ENCODE measurements around the gene SPTBN4.
"Not testable (repeated sequence)": the region's sequence is repeated elsewhere in the genome, so short reads cannot be mapped to it uniquely, and the experiment has no call there.

Gene SPTBN4

DNA sequence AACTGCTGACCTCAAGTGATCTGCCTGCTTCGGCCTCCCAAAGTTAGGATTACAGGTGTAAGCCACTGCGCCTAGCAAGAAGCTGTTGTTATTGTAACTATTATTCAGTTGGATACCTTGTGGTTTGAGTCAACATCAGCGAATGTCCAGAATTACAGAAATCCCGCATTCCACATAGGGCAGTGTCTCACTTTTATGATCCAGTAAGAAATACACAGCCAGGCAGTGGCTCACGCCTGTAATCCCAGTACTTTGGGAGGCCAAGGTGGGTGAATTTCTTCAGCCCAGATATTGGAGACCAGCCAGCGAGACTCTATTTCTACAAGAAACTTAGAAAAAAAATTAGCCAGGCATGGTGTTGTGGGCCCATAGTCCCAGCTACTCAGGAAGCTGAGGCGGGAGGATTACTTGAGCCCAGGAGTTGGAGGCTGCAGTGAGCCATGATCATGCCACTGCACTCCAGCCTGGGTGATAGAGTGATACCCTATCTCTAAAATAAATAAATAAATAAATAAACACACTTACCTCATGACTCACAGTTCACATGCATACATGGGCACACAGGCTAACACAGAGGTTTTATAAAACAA lies 43.8 kb downstream of the SPTBN4 start:
- DNase-seq = no peak

- no peak for DNase-seq
These were observed 44.7 kb downstream of the SPTBN4 start for GRCh38 chr19:40511487-40511886.

GRCh38 chr19:40512110-40512472 lies 45.3 kb downstream of the SPTBN4 start:
- DNase-seq = no peak

DNA sequence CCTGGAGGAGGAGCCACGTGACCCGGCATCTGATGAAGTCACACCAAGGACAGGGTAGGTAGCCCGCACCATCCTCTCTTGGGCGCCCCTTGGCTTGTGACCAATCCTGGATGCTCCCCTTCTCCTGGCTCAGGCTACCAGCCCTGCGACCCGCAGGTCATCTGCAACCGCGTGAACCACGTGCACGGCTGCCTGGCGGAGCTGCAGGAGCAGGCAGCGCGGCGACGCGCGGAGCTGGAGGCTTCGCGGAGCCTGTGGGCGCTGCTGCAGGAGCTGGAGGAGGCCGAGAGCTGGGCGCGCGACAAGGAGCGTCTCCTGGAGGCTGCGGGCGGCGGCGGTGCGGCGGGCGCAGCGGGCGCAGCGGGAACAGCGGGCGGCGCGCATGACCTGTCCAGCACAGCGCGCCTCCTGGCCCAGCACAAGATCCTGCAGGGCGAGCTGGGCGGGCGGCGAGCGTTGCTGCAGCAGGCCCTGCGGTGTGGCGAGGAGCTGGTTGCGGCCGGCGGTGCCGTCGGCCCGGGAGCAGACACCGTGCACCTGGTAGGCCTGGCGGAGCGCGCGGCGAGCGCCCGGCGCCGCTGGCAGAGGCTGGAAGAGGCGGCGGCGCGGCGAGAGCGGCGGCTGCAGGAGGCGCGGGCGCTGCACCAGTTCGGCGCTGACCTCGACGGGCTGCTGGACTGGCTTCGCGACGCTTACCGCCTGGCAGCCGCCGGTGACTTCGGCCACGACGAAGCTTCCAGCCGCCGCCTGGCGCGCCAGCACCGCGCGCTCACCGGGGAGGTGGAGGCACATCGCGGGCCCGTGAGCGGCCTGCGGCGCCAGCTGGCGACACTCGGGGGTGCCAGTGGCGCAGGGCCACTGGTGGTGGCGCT lies 45.9 kb downstream of the SPTBN4 start:
- peak; percentile 59 for DNase-seq

DNA sequence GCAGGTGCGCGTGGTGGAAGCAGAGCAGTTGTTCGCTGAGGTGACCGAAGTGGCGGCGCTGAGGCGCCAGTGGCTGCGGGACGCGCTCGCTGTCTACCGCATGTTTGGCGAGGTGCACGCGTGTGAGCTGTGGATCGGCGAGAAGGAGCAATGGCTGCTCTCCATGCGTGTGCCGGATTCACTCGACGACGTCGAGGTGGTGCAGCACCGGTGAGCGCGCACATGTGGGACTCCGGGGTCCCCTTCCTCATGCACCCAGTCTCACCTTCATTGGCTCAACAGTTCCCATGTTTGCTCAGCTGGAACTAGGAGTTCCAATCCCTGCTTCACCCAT lies 46.5 kb downstream of the SPTBN4 start:
- no peak for DNase-seq

- DNase-seq = no peak
These were observed 47.0 kb downstream of the SPTBN4 start for GRCh38 chr19:40513741-40514315.

- no peak for DNase-seq
These were observed 50.4 kb downstream of the SPTBN4 start for GRCh38 chr19:40517248-40517647.

- DNase-seq = no peak
These were observed 52.8 kb downstream of the SPTBN4 start for GRCh38 chr19:40519352-40520322.

DNA sequence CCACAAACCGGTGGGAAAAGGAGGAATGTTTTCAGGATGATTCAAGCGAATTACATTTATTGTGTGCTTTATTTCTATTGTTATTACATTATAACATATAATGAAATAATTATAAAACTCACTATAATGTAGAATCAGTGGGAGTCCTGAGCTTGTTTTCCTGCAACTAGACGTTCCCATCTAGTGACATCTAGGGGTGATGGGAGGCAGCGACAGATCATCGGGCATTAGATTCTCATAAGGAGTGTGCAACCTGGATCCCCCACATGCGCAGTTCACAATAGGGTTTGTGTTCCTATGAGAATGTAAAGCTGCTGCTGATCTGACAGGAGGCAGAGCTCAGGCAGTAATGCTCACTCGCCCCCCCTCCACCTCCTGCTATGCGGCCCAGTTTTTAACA lies 54.5 kb downstream of the SPTBN4 start:
- DNase-seq = no peak

DNA sequence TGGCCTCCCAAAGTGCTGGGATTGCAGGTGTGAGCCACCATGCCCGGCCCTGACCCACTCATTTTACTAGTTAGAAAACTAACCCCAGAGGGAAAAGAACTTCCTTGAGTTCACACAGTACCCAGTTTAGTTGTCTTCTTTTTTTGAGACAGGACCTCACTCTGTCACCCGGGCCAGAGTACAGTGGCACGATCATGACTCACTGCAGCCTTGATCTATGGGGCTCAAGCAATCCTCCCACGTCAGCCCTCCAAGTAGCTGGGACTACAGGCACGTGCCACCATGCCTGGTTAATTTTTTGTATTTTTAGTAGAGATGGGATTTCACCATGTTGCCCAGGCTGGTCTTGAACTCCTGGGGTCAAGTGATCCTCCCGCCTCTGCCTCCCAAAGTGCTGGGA lies 55.1 kb downstream of the SPTBN4 start:
- not testable (repeated sequence) for DNase-seq

- DNase-seq = peak; percentile 76
These were observed 56.7 kb downstream of the SPTBN4 start for GRCh38 chr19:40523322-40524047.

DNA sequence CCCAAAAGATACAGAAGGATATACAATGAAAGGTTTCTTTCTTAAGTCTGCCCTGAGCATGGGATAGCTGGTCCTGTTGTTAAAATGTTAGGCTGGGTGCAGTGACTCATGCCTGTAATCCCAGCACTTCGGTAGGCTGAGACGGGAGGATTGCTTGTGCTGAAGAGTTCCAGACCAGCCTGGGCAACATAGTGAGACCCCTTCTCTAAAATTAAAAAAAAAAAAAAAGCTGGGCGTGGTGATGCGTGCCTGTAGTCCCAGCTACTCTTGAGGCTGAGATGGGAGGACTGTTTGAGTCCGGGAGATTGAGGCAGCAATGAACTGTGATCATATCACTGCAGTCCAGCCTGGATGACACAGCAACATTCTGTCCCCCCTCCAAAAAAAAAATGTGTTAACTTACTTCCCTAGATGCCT lies 57.3 kb downstream of the SPTBN4 start:
- DNase-seq = no peak

DNA sequence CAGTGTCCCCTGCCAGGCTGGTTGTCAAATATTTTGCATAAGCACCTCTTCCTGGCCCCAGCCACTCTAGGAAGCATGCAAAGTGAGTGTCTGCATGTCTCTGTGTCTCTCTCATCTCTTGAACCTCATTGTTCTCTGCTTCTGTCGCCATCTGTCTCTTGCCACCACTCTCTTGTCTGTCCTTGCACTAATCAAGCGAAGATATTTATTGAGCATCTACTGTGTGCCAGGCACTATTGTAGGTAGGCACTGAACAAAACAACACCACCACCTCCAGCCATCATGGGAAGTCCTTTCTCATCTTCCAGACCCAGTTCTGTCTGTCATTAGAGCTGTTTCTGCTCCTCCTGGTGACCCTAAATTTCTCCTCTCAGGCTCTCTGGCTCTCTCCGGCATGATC lies 57.9 kb downstream of the SPTBN4 start:
- DNase-seq = no peak

- no peak for DNase-seq
These were observed 58.6 kb downstream of the SPTBN4 start for GRCh38 chr19:40525234-40526051.

GRCh38 chr19:40528078-40528477 lies 61.3 kb downstream of the SPTBN4 start:
- no peak for DNase-seq

DNA sequence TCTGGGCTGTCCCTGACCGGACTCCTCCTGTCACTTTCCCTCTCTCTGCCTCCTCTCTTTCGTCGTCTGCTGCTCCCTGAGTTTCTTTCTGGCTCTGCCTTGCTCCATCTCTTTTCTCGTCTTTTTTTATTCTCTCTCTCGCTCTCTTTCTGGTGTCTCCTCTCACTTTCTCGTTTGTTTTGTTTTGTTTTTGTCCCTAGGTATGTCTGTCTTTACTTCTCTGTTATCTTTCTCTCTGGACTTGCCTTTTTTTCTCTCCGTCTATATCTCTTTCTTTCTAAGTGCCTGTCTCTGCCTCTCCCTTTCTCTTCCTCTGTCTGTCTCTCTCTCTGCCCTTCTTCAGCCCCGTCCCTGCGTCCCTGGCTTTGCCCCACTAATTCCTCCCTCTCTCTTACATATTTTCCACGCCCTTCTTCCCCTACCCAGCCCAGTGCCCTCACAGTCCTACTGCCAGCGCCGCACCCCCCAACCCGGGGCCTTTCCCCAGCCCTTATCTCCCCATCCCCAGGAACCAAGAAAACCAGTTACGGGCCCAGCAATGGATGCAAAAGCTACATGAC lies 61.8 kb downstream of the SPTBN4 start:
- no peak for DNase-seq

DNA sequence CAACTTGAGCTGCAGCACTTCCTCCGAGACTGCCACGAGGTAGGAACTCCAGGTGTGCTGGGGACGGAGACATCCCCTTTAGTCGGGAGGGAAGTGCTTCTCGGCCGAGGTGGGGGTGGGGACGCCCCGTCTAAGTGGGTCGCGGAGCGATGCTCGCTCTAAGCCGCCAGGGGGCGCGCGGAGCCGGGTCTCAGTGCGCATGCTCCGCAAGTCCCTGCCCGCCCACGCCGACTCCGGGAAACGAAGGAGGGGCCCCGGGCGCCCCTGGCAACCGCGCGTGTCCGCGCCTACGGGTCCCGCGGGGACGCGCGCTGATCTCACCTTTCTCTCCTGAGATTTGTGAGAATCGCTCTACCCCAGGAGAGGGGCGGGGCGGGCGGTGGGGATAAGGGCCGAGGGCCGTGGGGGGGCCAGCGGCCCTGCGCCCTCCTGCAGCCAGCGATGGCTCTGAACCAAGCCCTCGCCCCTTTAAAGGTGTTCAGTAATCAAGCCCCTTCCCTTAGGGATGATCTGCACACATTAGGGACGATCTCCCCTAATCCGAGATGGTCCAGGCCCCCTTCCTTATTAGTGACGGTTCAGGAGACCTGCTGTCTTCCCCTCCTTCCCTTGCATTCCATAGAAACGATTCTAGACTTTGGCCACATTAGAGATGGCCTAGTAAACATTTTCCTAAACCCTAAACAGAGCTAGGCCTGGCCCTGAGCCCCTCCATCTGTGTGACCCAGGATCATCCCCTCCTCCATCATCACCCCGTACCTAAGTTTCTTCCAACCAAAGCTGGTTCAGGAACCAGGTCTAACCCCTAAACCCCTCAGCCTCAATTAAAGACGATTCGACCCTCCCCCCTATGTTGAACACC lies 62.5 kb downstream of the SPTBN4 start:
- DNase-seq = peak; percentile 95

GRCh38 chr19:40530091-40530901 lies 63.5 kb downstream of the SPTBN4 start:
- peak; percentile 76 for DNase-seq

DNA sequence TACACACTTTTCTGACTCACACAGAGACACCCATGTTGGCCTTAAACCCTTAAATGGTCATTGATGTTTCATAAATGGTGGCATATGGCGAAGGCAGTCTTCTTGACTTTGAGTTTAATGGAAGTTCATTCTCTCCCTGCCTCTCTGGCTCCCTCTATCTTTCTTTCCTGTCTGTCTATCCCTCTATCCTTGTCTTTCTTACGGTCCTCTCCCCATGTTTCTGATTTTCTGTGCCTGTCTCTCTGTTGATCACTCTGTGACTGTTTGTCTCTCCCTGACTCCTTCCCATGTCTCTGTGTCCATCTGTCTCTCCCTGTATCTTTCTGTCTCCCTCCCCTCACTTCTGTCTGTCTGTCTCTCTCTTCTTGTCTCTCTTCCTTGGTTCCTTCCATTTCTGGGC lies 66.7 kb downstream of the SPTBN4 start:
- DNase-seq = no peak
